Ectodermal cell (in vitro differentiated cells): ENCODE results near the gene WWOX.

ENCODE experiments used
- H3K27ac ChIP-seq: 2 replicates; pipeline ENCODE4 v1.7.0; 2013; ENCODE audit warnings: mild to moderate bottlenecking, low read depth, low read length; ENCODE audit not compliant: insufficient read depth, poor library complexity, severe bottlenecking
- H3K27me3 ChIP-seq: 2 replicates; pipeline ENCODE4 v1.7.0; 2013; ENCODE audit warnings: mild to moderate bottlenecking, low read length; ENCODE audit not compliant: insufficient read depth, control insufficient read depth, poor library complexity, severe bottlenecking
- H3K36me3 ChIP-seq: one replicate; pipeline ENCODE4 v1.7.0; 2013; ENCODE audit warnings: low read length; ENCODE audit not compliant: control insufficient read depth, insufficient read depth
- H3K4me1 ChIP-seq: one replicate; pipeline ENCODE4 v1.7.0; 2013; ENCODE audit warnings: low read length; ENCODE audit not compliant: control insufficient read depth, insufficient read depth
- H3K4me3 ChIP-seq: 2 replicates; pipeline ENCODE4 v1.7.0; 2013; ENCODE audit warnings: low read depth, low read length, control low read depth; ENCODE audit not compliant: insufficient read depth
- H3K9me3 ChIP-seq: 2 replicates; pipeline ENCODE4 v1.7.0; 2013; ENCODE audit warnings: mild to moderate bottlenecking, low read length, moderate library complexity; ENCODE audit not compliant: control insufficient read depth
- WGBS, 2 experiments: methylation state at CpG; one replicate each; pipeline ENCODE4 v1.1.7; 2013; ENCODE audit warnings: missing lambda C conversion rate in 2 of 2; 5-methylcytosine and 5-hydroxymethylcytosine counted together

WWOX gene

DNA sequence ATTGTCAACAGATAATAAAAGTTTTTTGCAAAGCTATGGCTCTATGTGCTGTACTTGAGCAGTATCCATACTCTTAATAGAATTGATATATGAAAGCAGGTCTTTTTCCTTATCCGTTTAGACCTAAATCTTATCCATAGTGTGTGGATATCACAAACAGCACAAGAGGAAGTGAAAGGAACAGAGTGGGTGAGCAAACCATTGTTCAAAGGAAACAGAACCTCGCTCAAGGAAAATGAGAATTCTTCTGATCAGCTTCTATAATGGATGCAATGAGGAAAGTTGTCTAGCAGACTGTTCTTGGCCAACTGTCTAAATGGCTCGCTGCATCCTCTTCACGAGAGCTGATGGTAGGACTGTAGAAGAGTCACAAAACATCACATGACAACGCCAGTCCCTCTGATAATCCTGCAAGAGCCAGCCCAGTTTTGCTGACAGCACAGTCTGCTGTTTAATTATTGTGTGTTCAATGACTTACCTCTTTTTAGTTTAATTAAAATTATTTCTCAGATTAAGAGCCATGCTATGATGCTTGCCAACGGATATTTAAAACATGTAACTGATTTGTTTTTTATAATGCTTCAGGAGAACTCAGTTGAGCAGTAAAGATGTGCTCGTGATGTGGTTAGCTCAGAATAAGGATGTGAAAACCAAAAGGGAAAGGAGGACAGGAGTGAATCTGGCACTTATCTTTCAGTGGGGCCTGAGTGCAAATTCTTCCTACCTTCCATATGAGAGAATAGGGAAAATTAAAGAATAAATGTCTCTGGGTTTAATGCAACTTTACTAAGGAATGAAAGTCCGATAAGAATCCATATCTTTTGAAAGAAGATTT is 38.5 kb downstream of the WWOX start:
- no peak overlapping the region for H3K27ac ChIP-seq

GRCh38 chr16:78140818-78141466 is 41.5 kb downstream of the WWOX start:
- Histone ChIP-seq H3K9me3 (no peaks in the 10 kb centered on the region), H3K36me3 (no peaks in the 10 kb centered on the region), H3K27me3 (no peaks in the 10 kb centered on the region), H3K27ac (no peak overlapping the region), H3K4me1 (no peaks in the 10 kb centered on the region), H3K4me3 (no peak overlapping the region)
- 89% methylated on average over 6 of the region's 6 CpGs for WGBS, 2 experiments

More for the DNA sequence above, 38.5 kb downstream of the WWOX start:
- Histone ChIP-seq H3K4me3 (no peak overlapping the region), H3K27me3 (no peaks in the 10 kb centered on the region), H3K36me3 (no peaks in the 10 kb centered on the region), H3K9me3 (no peaks in the 10 kb centered on the region), H3K4me1 (no peaks in the 10 kb centered on the region)
- WGBS, 2 experiments, result 93 to 96% methylated on average over 8 of the region's 8 CpGs

GRCh38 chr16:78142788-78143187 is 43.3 kb downstream of the WWOX start:
- no peaks in the 10 kb centered on the region for H3K27me3 ChIP-seq
- H3K9me3 ChIP-seq, result no peaks in the 10 kb centered on the region
- no peak overlapping the region for H3K4me3 ChIP-seq
- WGBS, 2 experiments, result 88 to 100% methylated on average over 1 of the region's 1 CpG
- no peak overlapping the region for H3K27ac ChIP-seq
- H3K4me1 ChIP-seq, result no peaks in the 10 kb centered on the region
- H3K36me3 ChIP-seq, result no peaks in the 10 kb centered on the region

DNA sequence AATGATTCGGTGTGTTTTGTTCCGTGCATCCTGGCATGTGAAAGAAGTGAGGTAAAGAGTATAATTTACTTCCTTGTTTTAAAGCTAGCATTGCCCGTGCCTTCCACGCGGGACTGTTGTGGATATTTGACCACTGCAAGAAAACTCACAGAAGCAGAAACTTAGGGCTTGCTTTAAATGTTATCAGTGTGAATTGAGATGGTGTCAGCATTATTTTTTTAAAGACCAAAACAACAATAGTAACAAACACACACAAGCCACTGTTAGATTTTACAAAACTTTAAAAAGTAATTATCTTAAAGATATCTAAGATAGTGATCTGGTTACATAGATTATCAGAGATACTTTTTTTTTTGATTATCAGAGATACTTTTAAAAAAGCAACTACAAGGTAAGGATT is 47.4 kb downstream of the WWOX start:
- Histone ChIP-seq H3K4me3 (no peak overlapping the region), H3K9me3 (no peaks in the 10 kb centered on the region)
- WGBS, 2 experiments, result 95 to 97% methylated on average over 5 of the region's 5 CpGs

DNA sequence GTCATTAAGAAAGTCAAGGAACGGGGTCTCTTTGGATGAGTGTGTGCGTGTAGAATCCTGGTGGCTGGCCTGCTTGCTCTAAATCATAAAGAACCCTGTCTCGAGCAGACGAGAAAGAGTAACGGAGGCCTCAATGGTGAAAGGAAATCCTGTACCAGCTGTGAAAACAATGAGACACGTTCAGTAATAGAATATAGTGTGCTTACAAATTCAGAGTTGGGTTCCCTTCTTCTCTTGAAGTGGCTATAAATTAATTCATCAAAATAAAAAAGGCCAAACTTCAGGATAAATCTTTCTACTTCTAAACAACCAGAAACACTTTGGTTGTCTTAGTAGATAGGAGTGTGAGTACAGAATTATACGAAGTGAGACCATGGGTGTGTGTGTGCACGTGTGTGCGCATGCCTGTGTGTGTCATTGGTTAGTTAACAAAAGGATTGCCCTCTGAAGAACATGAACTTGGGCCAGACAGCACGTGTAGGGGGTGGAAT is 48.5 kb downstream of the WWOX start:
- Histone ChIP-seq H3K36me3 (no peaks in the 10 kb centered on the region), H3K4me3 (no peak overlapping the region), H3K9me3 (no peaks in the 10 kb centered on the region), H3K27ac (no peak overlapping the region), H3K4me1 (no peaks in the 10 kb centered on the region), H3K27me3 (no peaks in the 10 kb centered on the region)
- 94 to 95% methylated on average over 10 of the region's 10 CpGs for WGBS, 2 experiments

More for the DNA sequence above, 47.4 kb downstream of the WWOX start:
- Histone ChIP-seq H3K36me3 (no peaks in the 10 kb centered on the region), H3K27me3 (no peaks in the 10 kb centered on the region), H3K4me1 (no peaks in the 10 kb centered on the region), H3K27ac (no peak overlapping the region)

GRCh38 chr16:78150233-78150632 is 50.8 kb downstream of the WWOX start:
- H3K9me3 ChIP-seq, result no peaks in the 10 kb centered on the region
- H3K36me3 ChIP-seq, result no peaks in the 10 kb centered on the region
- no peaks in the 10 kb centered on the region for H3K27me3 ChIP-seq
- H3K27ac ChIP-seq, result no peak overlapping the region
- H3K4me1 ChIP-seq, result no peaks in the 10 kb centered on the region
- WGBS, 2 experiments, result 86% methylated on average over 6 of the region's 6 CpGs
- H3K4me3 ChIP-seq, result no peak overlapping the region

GRCh38 chr16:78154729-78155461 is 55.4 kb downstream of the WWOX start:
- H3K36me3 ChIP-seq, result no peaks in the 10 kb centered on the region
- no peaks in the 10 kb centered on the region for H3K4me1 ChIP-seq
- 74 to 80% methylated on average over 5 of the region's 5 CpGs for WGBS, 2 experiments
- H3K4me3 ChIP-seq, result no peak overlapping the region
- no peaks in the 10 kb centered on the region for H3K9me3 ChIP-seq
- H3K27me3 ChIP-seq, result no peaks in the 10 kb centered on the region
- H3K27ac ChIP-seq, result no peak overlapping the region

DNA sequence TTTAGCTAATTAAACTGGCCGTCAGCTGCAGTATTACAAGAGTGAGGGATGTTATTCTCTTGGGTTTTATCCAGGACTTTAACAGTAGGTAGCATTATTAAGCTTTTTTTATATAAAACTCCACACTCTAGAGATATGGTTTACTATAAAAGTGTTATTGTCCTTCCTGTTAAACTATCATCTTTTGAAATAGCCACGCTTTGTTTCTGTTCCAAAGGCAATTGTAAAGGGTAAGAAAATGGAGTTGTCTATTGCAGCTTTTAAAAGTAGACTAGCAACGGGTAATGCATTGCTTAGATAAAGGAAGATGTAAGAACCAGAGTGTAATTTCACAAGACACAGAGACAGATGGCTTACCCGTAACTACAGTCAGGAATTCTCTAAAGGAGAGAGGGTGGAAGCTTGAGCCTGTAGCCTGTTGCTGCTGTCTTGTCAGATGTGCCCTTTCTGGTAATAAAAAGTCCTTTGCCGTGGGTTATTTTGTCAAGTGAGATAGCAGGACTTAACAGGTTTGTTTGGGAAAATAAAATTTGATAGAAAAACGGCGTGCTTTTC is 56.4 kb downstream of the WWOX start:
- H3K9me3 ChIP-seq, result no peaks in the 10 kb centered on the region
- WGBS, 2 experiments, result 77 to 95% methylated on average over 5 to 6 of the region's 7 CpGs
- H3K27ac ChIP-seq, result no peak overlapping the region
- no peaks in the 10 kb centered on the region for H3K36me3 ChIP-seq
- no peaks in the 10 kb centered on the region for H3K27me3 ChIP-seq
- H3K4me3 ChIP-seq, result no peak overlapping the region
- no peaks in the 10 kb centered on the region for H3K4me1 ChIP-seq

DNA sequence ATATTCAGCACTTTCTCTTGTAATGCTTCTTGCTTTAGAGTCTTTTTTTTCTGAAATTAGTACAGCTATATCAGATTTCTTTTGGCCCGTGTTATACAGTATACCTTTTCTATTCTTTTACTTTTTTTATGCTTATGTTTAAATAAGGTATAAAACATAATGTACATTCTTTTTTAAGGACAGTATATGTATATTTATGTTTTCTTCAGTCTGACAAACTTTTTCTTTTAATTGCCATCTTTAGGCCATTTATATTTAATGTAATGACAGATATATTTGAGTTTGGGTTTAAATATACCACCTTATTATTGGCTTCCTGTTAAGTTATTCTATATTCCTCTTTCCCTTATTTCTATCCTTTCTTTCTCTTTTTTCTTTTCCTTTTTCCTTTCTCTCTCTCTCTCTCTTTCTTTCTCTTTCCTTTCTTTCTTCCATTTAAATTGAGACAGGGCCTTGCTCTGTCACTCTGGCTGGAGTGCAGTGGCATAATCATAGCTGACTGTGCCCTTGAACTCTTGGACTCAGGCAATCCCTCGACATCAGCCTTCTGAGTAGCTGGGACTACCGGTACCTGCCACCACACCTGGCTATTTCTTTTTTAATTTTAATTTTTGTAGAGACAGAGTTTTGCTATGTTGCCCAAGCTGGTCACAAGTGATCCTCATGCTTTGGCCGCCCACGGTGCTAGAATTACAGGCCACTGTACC is 61.7 kb downstream of the WWOX start:
- 89 to 90% methylated on average over 4 of the region's 5 CpGs for WGBS, 2 experiments
- H3K9me3 ChIP-seq, result no peaks in the 10 kb centered on the region
- H3K36me3 ChIP-seq, result no peaks in the 10 kb centered on the region
- no peaks in the 10 kb centered on the region for H3K27me3 ChIP-seq
- no peak overlapping the region for H3K27ac ChIP-seq
- no peak overlapping the region for H3K4me3 ChIP-seq
- H3K4me1 ChIP-seq, result no peaks in the 10 kb centered on the region
